Measurements from ENCODE around the gene RAMAC.
"Not testable (repeated sequence)": the region's sequence is repeated elsewhere in the genome, so short reads cannot be mapped to it uniquely, and the experiment has no call there.

The RAMAC gene

GRCh38 chr15:82977076-82977475, 8.9 kb upstream of the RAMAC start:
- DNase-seq (ENCODE audit: insufficient read length, low spot score) (no peak), FAIRE-seq (no peak)
- TF ChIP-seq POLR2A (IDR thresholded peaks at IDR 0.05; ENCODE audit: low read depth, low read length) = no peak

GRCh38 chr15:82978438-82978837, 7.6 kb upstream of the RAMAC start:
- no peak for FAIRE-seq
- DNase-seq (ENCODE audit: insufficient read length, low spot score) = no peak

GRCh38 chr15:82979726-82980125, 6.3 kb upstream of the RAMAC start:
- no peak for FAIRE-seq
- no peak for TF ChIP-seq POLR2A (IDR thresholded peaks at IDR 0.05; ENCODE audit: low read depth, low read length)
- no peak for DNase-seq (ENCODE audit: insufficient read length, low spot score)

More at GRCh38 chr15:82978438-82978837, 7.6 kb upstream of the RAMAC start:
- no peak for TF ChIP-seq POLR2A (IDR thresholded peaks at IDR 0.05; ENCODE audit: low read depth, low read length)

DNA sequence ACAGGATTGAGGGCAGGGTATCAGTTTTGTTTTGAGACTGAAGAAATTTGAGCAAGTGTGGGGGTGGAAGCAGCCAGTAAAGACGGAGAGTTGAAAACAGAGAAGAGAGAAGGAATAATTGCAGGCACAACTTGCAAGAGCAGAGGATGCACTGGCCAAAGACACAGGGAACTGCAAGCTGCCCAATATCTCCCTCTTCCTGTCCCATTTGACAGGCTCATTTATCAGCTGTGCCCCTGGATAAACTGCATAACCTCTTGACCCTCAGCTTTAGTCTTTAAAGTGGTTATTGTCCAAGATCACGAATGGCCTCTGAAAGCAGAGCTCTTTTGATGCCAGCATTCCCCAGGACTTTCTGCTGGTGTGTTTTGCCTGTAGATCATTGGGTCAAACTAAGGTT, 5.0 kb upstream of the RAMAC start:
- FAIRE-seq = no peak
- no peak for DNase-seq (ENCODE audit: insufficient read length, low spot score)
- no peak for TF ChIP-seq POLR2A (IDR thresholded peaks at IDR 0.05; ENCODE audit: low read depth, low read length)

- TF ChIP-seq POLR2A (IDR thresholded peaks at IDR 0.05; ENCODE audit: low read depth, low read length) = no peak
- DNase-seq (ENCODE audit: insufficient read length, low spot score) (no peak), FAIRE-seq (no peak)
Observed at GRCh38 chr15:82986442-82986780, 401 bp downstream of the RAMAC start.

- TF ChIP-seq POLR2A (IDR thresholded peaks at IDR 0.05; ENCODE audit: low read depth, low read length) = no peak
- no peak for FAIRE-seq
- no peak for DNase-seq (ENCODE audit: insufficient read length, low spot score)
Observed at GRCh38 chr15:82992436-82992998, 6.5 kb downstream of the RAMAC start.

DNA sequence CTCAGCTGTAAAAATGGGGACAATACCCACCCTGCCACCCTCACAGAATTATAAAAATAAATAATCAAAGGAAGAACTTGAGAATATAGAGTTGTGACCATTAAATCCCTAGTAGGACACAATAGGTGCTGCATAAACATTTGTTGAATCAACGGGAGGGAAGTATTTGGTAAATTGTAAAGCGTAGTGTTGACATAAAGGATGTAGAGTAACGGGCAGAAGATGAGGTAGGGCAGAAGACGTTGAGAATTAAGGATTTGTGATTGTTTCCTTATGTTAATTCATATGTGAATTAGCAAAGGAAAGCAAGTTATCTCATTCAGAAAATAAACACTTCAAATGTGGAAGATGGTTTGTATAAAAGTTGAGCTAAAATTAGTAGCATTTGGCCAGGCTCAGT, 7.1 kb downstream of the RAMAC start:
- DNase-seq (ENCODE audit: insufficient read length, low spot score) = no peak
- FAIRE-seq = no peak
- no peak for TF ChIP-seq POLR2A (IDR thresholded peaks at IDR 0.05; ENCODE audit: low read depth, low read length)

DNA sequence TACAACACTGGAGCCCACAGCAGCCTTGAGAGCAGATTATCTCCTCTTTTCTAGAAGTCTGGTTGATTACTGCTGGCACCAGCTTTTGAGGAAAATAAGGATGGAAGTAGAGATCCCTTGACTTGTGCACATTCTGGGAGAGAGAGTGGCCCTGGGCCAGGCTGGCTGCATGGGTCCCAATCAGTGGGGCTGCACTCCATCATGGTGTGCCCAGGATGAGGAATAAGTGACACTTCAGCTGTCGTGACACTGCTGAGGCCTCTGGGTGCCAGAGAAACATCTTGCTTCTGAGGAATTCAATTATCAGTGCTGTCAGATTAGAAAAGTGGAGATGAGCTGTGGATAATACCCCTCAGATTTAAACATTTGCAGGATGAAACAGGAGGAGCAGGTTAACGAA, 9.1 kb downstream of the RAMAC start:
- FAIRE-seq = no peak
- TF ChIP-seq POLR2A (IDR thresholded peaks at IDR 0.05; ENCODE audit: low read depth, low read length) = no peak
- no peak for DNase-seq (ENCODE audit: insufficient read length, low spot score)

DNA sequence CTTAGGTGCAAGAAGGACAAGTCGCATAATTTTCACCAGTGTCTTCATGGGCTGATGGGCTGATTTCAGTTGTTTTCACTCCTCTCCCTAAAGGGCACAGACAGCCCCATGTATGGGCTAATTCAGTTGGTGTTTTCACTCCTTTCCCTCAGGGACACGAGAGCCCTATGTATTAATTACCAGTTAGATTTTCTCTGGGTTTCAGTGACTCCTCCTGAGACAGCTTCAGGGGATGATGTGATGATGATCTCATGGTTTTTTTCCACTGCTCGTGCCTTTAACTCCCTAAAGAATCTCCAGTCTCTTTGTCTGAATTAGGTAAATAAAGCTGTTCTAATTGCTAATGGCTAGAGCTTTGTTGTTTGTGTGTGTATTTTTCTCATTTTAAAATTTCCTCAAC, 9.9 kb downstream of the RAMAC start:
- DNase-seq (ENCODE audit: insufficient read length, low spot score) (no peak), FAIRE-seq (no peak)
- no peak for TF ChIP-seq POLR2A (IDR thresholded peaks at IDR 0.05; ENCODE audit: low read depth, low read length)

DNA sequence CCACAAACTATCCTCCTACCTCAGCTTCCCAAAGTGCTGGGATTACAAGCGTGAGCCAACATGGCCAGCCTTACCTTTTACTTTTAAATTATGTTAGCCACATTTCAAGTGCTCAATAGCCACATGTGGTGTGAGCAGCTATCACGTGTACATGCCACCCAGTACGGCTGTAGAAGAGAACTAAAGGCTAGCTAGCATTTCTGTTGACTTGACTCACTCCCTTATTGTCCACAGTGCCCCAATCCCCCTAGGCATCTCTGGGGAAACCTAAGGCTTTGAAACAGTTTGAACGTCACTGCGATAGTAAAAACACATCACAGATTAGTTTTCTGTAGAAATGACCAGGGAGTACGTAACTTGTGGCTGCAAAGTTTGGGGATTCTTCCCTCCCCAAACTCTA, 13.4 kb downstream of the RAMAC start:
- no peak for TF ChIP-seq POLR2A (IDR thresholded peaks at IDR 0.05; ENCODE audit: low read depth, low read length)
- FAIRE-seq (no peak), DNase-seq (ENCODE audit: insufficient read length, low spot score) (no peak)

DNA sequence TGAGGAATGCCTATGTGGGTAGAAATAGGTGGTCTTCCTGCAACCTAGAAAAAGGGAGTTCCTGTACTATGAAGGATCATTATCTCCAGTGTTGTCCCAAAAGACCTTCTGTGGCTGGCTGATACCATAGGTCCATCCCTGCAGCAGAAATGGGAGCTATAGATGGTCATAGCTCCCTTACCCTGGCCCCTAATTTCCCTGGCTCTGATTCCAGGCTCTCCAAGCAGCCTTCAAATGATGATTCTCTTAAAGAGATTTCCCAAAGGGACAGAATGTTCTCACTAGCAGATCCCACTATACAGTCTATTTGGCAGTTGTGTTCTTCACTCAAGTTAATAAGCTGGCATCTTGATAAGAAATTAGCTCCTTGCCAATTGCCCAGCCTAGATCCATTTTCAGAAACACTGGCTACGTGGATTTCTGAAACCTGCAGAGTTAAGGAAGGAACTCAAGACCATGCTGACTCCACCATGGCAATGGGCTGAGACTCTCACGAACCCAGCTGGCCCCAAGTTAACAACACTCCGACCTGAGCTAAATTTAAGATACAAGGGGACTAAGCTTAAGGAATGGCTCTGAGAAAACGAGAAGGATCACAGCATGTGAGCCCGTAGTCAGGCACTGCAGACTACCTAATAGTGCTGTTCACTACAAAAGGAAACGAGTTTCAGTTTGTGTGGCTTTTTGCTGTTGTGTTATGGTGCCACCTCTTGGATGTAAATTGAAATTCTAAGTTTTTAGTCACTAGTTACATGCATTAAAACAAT, 14.1 kb downstream of the RAMAC start:
- no peak for TF ChIP-seq POLR2A (IDR thresholded peaks at IDR 0.05; ENCODE audit: low read depth, low read length)
- FAIRE-seq = peak; percentile 41
- peak; percentile 36 for DNase-seq (ENCODE audit: insufficient read length, low spot score)

GRCh38 chr15:83000672-83001031, 14.6 kb downstream of the RAMAC start:
- not testable (repeated sequence) for DNase-seq (ENCODE audit: insufficient read length, low spot score); FAIRE-seq

GRCh38 chr15:83010709-83011270, 24.8 kb downstream of the RAMAC start:
- no peak for FAIRE-seq
- TF ChIP-seq POLR2A (IDR thresholded peaks at IDR 0.05; ENCODE audit: low read depth, low read length) = no peak
- peak; percentile 42 for DNase-seq (ENCODE audit: insufficient read length, low spot score)

- no peak for FAIRE-seq
- peak; percentile 63; the same call in 1 of the 2 replicates for TF ChIP-seq POLR2A (IDR thresholded peaks at IDR 0.05; ENCODE audit: low read depth, low read length)
- peak; percentile 77 for DNase-seq (ENCODE audit: insufficient read length, low spot score)
Observed at GRCh38 chr15:83011271-83012075, 25.5 kb downstream of the RAMAC start, which contains the start of gene C15orf40. C15orf40 (minus strand) TSS chr15:83011639; CDS start chr15:83011607, 32 bp downstream.
